ENCODE measurements around the gene WEE1.

The WEE1 gene

GRCh38 chr11:9567401-9567800, 6.1 kb upstream of the WEE1 start:
- DNase-seq: no peak

- no peak for DNase-seq
Observed at GRCh38 chr11:9568161-9568853, 5.2 kb upstream of the WEE1 start.

- peak; percentile 75 for DNase-seq
Observed at GRCh38 chr11:9568854-9569587, 4.4 kb upstream of the WEE1 start.

GRCh38 chr11:9569588-9570164, 3.8 kb upstream of the WEE1 start:
- DNase-seq: no peak

GRCh38 chr11:9570313-9571025, 3.0 kb upstream of the WEE1 start:
- no peak for DNase-seq

- DNase-seq: no peak
Observed at GRCh38 chr11:9571071-9571762, 2.3 kb upstream of the WEE1 start.

- no peak for DNase-seq
Observed at GRCh38 chr11:9571763-9572115, 1.7 kb upstream of the WEE1 start.

- peak; percentile 33 for DNase-seq
Observed at GRCh38 chr11:9573775-9574621, 528 bp downstream of the WEE1 start.

GRCh38 chr11:9574622-9575259, 1.3 kb downstream of the WEE1 start:
- DNase-seq: peak; percentile 54

GRCh38 chr11:9575260-9576240, 2.1 kb downstream of the WEE1 start:
- DNase-seq: peak; percentile 79

GRCh38 chr11:9576701-9577381, 3.4 kb downstream of the WEE1 start:
- no peak for DNase-seq

GRCh38 chr11:9577556-9577955, 4.1 kb downstream of the WEE1 start:
- no peak for DNase-seq

- no peak for DNase-seq
Observed at GRCh38 chr11:9580894-9581293, 7.4 kb downstream of the WEE1 start.

- DNase-seq: no peak
Observed at GRCh38 chr11:9581556-9582161, 8.2 kb downstream of the WEE1 start.

- DNase-seq: no peak
Observed at GRCh38 chr11:9590717-9591116, 17.2 kb downstream of the WEE1 start.

- no peak for DNase-seq
Observed at GRCh38 chr11:9594267-9595046, 21.0 kb downstream of the WEE1 start.

- no peak for DNase-seq
Observed at GRCh38 chr11:9596926-9597464, 23.5 kb downstream of the WEE1 start.

- no peak for DNase-seq
Observed at GRCh38 chr11:9600166-9600565, 26.7 kb downstream of the WEE1 start.
